Karpas-422 (cell line): Measurements from ENCODE around the gene PRLH. TPM values are rescaled to one million over a fixed set of nuclear protein-coding genes. Genes with fewer than 3 reads are reported as not detected.
A peak's percentile ranks its signal among the peaks of the same experiment; 100 is the strongest.

Experiments
- DNase-seq: peaks from one replicate; pipeline ENCODE4 v3.0.0-alpha.2; 2015
- H2AFZ ChIP-seq: fragments of 200-600 bp; sonication (generic); 2 replicates; pipeline ENCODE4 v1.6.1; 2014; ENCODE audit warnings: antibody characterized with exemption, low read length, mixed read lengths
- H3K27ac ChIP-seq: fragments of 200-600 bp; sonication (generic); 2 replicates; pipeline ENCODE4 v1.5.1; 2014; ENCODE audit warnings: mild to moderate bottlenecking, low read length, moderate library complexity
- H3K27me3 ChIP-seq: fragments of 200-600 bp; sonication (generic); 2 replicates; pipeline ENCODE4 v1.6.1; 2014; ENCODE audit warnings: low read length, mixed read lengths
- H3K36me3 ChIP-seq: fragments of 200-600 bp; sonication (generic); 2 replicates; pipeline ENCODE4 v1.6.1; 2014; ENCODE audit warnings: low read length, mixed read lengths; ENCODE audit not compliant: insufficient read depth
- H3K4me1 ChIP-seq: fragments of 200-600 bp; sonication (generic); 2 replicates; pipeline ENCODE4 v1.6.1; 2014; ENCODE audit warnings: mild to moderate bottlenecking, low read length, mixed read lengths
- H3K4me2 ChIP-seq: fragments of 200-600 bp; sonication (generic); 2 replicates; pipeline ENCODE4 v1.6.1; 2014; ENCODE audit warnings: low read length, low read depth, mild to moderate bottlenecking; ENCODE audit not compliant: poor library complexity, severe bottlenecking
- H3K4me3 ChIP-seq: fragments of 200-600 bp; sonication (generic); 2 replicates; pipeline ENCODE4 v1.5.1; 2014; ENCODE audit warnings: mild to moderate bottlenecking, antibody characterized with exemption, low read length, mixed read lengths
- H3K79me2 ChIP-seq: fragments of 200-600 bp; sonication (generic); 2 replicates; pipeline ENCODE4 v1.6.1; 2014; ENCODE audit warnings: mild to moderate bottlenecking, low read length, mixed read lengths
- H3K9ac ChIP-seq: fragments of 200-600 bp; sonication (generic); 2 replicates; pipeline ENCODE4 v1.6.0; 2014; ENCODE audit warnings: low read length
- H3K9me2 ChIP-seq: fragments of 200-600 bp; sonication (generic), shearing (Covaris generic); replicated peaks from 2 replicates; pipeline ENCODE4 v1.6.0; 2014; ENCODE audit warnings: mild to moderate bottlenecking, low read length, moderate library complexity; ENCODE audit not compliant: insufficient read depth
- H3K9me3 ChIP-seq: fragments of 300-700, 200-600 bp; sonication (generic); 2 replicates; pipeline ENCODE4 v1.6.1; 2014; ENCODE audit warnings: low read length, mixed read lengths
- H4K20me1 ChIP-seq: fragments of 200-600 bp; sonication (generic); 2 replicates; pipeline ENCODE4 v1.6.1; 2014; ENCODE audit warnings: mild to moderate bottlenecking, antibody characterized with exemption, low read length, low read depth; ENCODE audit not compliant: insufficient read depth
- total RNA-seq: library from RNA; depleted of rRNA; stranded (reverse); fragments of >200 nt; shearing (Covaris generic); gene quantifications from 2 replicates; pipeline ENCODE4 v1.2.3, GENCODE V29; 2014; ENCODE audit warnings: low replicate concordance

The PRLH gene
- total RNA-seq, 1 experiment from 2014 or later = not detected

GRCh38 chr2:237542001-237542704 lies 24.2 kb upstream of the PRLH start:
- Histone ChIP-seq H3K9me3 (no peaks in the 10 kb centered on the region), H3K9ac (no peak overlapping the region), H3K27me3 (no peaks in the 10 kb centered on the region), H4K20me1 (no peaks in the 10 kb centered on the region), H3K79me2 (no peaks in the 10 kb centered on the region), H3K9me2 (no peaks in the 10 kb centered on the region), H3K4me2 (no peak overlapping the region), H3K4me1 (no peaks in the 10 kb centered on the region), H3K4me3 (no peak overlapping the region), H3K36me3 (no peaks in the 10 kb centered on the region), H3K27ac (no peak overlapping the region), H2AFZ (no peak overlapping the region)
- DNase-seq = peak; percentile 7

DNA sequence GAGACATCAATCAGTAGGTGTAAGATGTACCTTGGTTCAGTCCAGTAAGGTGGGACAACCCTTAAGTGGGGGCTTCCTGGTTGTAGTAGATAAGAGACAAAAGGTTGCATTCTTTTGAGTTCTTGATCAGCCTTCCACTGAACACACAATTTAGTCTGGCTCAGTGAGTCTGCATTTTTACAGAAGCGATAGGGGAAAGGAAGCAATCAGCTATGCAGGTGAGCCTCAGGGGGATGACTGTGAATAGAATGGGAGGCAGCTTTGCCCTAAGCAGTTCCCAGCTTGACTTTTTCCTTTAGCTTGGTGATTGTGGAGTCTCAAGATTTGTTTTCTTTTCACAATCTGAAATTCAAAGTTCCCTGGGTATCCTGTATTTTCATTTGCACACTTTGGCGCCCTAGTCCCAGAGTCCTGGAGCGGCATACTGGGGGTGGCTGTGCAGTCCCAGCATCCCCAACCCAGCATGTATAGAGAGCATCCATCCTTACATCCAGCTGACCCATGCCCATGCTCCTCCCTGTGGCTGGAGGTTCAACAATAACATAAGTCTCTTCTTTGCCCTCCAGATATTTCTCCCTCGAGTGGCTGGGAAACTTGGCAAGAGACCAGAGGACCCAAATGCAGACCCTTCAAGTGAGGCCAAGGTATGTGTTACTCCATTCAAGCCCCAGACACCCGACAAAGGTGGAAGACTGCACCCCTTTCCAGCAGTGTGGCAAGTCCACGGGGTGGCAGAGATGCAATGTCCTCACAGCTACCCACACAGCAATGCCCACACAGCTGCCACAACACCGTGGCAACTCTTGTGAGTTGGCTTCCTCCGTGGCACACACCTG lies 20.1 kb upstream of the PRLH start:
- no peaks in the 10 kb centered on the region for H3K9me2 ChIP-seq
- no peak overlapping the region for H3K27ac ChIP-seq
- no peaks in the 10 kb centered on the region for H3K79me2 ChIP-seq
- no peak overlapping the region for H3K4me3 ChIP-seq
- DNase-seq = no peak
- H3K4me2 ChIP-seq = no peak overlapping the region
- H2AFZ ChIP-seq = no peak overlapping the region
- H3K4me1 ChIP-seq = no peaks in the 10 kb centered on the region
- no peaks in the 10 kb centered on the region for H3K27me3 ChIP-seq
- H3K36me3 ChIP-seq = no peaks in the 10 kb centered on the region
- H4K20me1 ChIP-seq = no peaks in the 10 kb centered on the region
- no peak overlapping the region for H3K9ac ChIP-seq
- H3K9me3 ChIP-seq = no peaks in the 10 kb centered on the region

DNA sequence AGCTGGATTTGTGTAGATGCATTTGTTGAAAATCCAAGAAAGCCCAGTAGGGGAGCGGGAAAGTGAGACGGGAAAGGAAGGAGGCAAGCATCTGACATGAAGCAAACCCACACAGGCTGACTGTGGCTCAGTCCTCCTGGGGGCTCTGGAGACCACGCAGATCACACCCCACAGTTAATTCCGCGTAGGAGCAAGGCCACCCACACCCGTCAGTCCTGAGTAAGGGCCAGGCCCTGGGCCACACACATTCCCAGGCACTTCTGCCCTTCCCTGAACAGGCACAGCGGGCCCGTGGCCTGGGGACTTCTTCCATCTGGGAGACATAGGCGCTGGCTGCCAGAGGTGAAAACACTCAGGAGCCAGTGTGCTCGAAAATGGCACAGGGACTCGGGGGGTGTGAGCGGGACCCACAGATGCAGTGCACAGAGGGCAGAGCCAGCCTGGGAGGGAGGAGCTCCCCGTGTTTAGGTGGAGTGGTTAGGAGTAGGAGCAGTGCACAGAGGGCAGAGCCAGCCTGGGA lies 19.4 kb upstream of the PRLH start:
- DNase-seq = no peak
- Histone ChIP-seq H2AFZ (no peak overlapping the region), H3K4me2 (no peak overlapping the region), H3K9me3 (no peaks in the 10 kb centered on the region), H3K79me2 (no peaks in the 10 kb centered on the region), H3K9ac (no peak overlapping the region), H3K27me3 (no peaks in the 10 kb centered on the region), H3K9me2 (no peaks in the 10 kb centered on the region), H4K20me1 (no peaks in the 10 kb centered on the region), H3K4me3 (no peak overlapping the region), H3K27ac (no peak overlapping the region), H3K4me1 (no peaks in the 10 kb centered on the region), H3K36me3 (no peaks in the 10 kb centered on the region)

- Histone ChIP-seq H3K27ac (no peak overlapping the region), H3K27me3 (0 out of 2 replicates have a peak, but pooled peaks cover 3% of the 10 kb centered on the region), H3K4me3 (no peak overlapping the region), H3K9me2 (no peaks in the 10 kb centered on the region), H2AFZ (no peak overlapping the region), H3K4me1 (no peaks in the 10 kb centered on the region), H4K20me1 (no peaks in the 10 kb centered on the region), H3K9ac (no peak overlapping the region), H3K4me2 (no peak overlapping the region), H3K9me3 (no peaks in the 10 kb centered on the region), H3K36me3 (no peaks in the 10 kb centered on the region), H3K79me2 (no peaks in the 10 kb centered on the region)
- no peak for DNase-seq
Measured at GRCh38 chr2:237547841-237548416, 18.4 kb upstream of the PRLH start.

DNA sequence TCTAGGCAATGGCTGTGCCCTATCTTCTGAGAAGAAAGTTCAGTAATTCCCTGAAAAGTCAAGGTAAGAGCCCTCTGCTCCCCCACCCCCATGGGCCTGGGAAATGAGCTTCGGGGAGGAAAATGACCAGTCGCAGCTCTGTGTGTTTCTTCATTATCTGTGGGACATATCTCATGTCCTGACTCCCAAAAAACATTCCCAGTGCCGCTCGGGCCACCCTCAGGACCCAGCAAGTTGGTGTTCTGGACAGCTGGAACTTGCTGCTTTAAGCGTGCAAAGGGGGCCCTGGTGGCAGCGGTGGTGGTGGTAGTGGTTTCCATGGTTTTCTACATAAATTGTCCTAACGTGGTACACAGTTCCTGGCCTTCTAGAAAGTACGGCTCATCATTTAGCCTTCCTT lies 17.2 kb upstream of the PRLH start:
- no peak overlapping the region for H3K4me3 ChIP-seq
- no peaks in the 10 kb centered on the region for H3K4me1 ChIP-seq
- H4K20me1 ChIP-seq = no peaks in the 10 kb centered on the region
- no peaks in the 10 kb centered on the region; the same call in 1 of the 2 replicates for H3K9me3 ChIP-seq
- no peak overlapping the region for H3K4me2 ChIP-seq
- DNase-seq = no peak
- 0 out of 2 replicates have a peak, but pooled peaks cover 3% of the 10 kb centered on the region for H3K27me3 ChIP-seq
- no peaks in the 10 kb centered on the region for H3K79me2 ChIP-seq
- no peak overlapping the region for H2AFZ ChIP-seq
- H3K27ac ChIP-seq = no peak overlapping the region
- no peaks in the 10 kb centered on the region for H3K36me3 ChIP-seq
- H3K9me2 ChIP-seq = no peaks in the 10 kb centered on the region
- no peak overlapping the region for H3K9ac ChIP-seq

- 0 out of 2 replicates have a peak, but pooled peaks cover 3% of the 10 kb centered on the region for H3K27me3 ChIP-seq
- H3K9me2 ChIP-seq = no peaks in the 10 kb centered on the region
- H3K4me3 ChIP-seq = no peak overlapping the region
- no peaks in the 10 kb centered on the region for H3K79me2 ChIP-seq
- no peaks in the 10 kb centered on the region for H4K20me1 ChIP-seq
- no peaks in the 10 kb centered on the region for H3K4me1 ChIP-seq
- no peak for DNase-seq
- no peak overlapping the region for H3K4me2 ChIP-seq
- no peak overlapping the region for H3K27ac ChIP-seq
- H2AFZ ChIP-seq = no peak overlapping the region
- no peaks in the 10 kb centered on the region; the same call in 1 of the 2 replicates for H3K9me3 ChIP-seq
- no peaks in the 10 kb centered on the region for H3K36me3 ChIP-seq
- no peak overlapping the region for H3K9ac ChIP-seq
Measured at GRCh38 chr2:237549643-237550415, 16.5 kb upstream of the PRLH start.

- DNase-seq = no peak
- peaks cover 7% of the 10 kb centered on the region for H3K9me3 ChIP-seq
- H3K4me1 ChIP-seq = no peaks in the 10 kb centered on the region
- no peak overlapping the region for H3K27ac ChIP-seq
- no peaks in the 10 kb centered on the region for H4K20me1 ChIP-seq
- H3K27me3 ChIP-seq = 0 out of 2 replicates have a peak, but pooled peaks cover 3% of the 10 kb centered on the region
- no peak overlapping the region for H3K4me3 ChIP-seq
- H3K79me2 ChIP-seq = no peaks in the 10 kb centered on the region
- no peak overlapping the region for H3K9ac ChIP-seq
- H3K9me2 ChIP-seq = no peaks in the 10 kb centered on the region
- no peak overlapping the region for H3K4me2 ChIP-seq
- no peak overlapping the region for H2AFZ ChIP-seq
- no peaks in the 10 kb centered on the region for H3K36me3 ChIP-seq
Measured at GRCh38 chr2:237551071-237551574, 15.3 kb upstream of the PRLH start.
